CD14-positive monocyte (primary cell): Measurements from ENCODE around the gene KSR1. TPM values are rescaled to one million over a fixed set of nuclear protein-coding genes. Genes with fewer than 3 reads are reported as not detected.

Source experiments
- DNase-seq, 3 donors: peaks; one replicate each; pipeline ENCODE4 v3.0.0-alpha.2; 2011 to 2022
- H2AFZ ChIP-seq: 2 replicates; pipeline ENCODE4 v1.6.0; 2012; ENCODE audit warnings: mild to moderate bottlenecking, low read depth, low read length, inconsistent platforms; ENCODE audit not compliant: insufficient read depth, poor library complexity, severe bottlenecking
- H3K27ac ChIP-seq, 2 donors: 1 replicate in 1 of 2; 2 replicates in 1 of 2; pipeline ENCODE4 v1.5.1; 2012 to 2013; ENCODE audit warnings: low read length in 2 of 2, control low read depth in 1 of 2, inconsistent platforms in 1 of 2, low read depth in 1 of 2, mild to moderate bottlenecking in 1 of 2
- H3K27me3 ChIP-seq, 2 donors: one replicate each; pipeline versions ENCODE4 v1.6.0 to v1.6.1; 2011 to 2013; ENCODE audit warnings: low read length in 2 of 2; ENCODE audit not compliant: control insufficient read depth in 2 of 2, insufficient read depth in 2 of 2
- H3K36me3 ChIP-seq, 2 donors: replicated peaks in 1 of 2; 1 replicate in 1 of 2; 2 replicates in 1 of 2; pipeline versions ENCODE4 v1.5.1 to v1.6.1; 2012 to 2013; ENCODE audit warnings: low read length in 2 of 2, control low read depth in 1 of 2, inconsistent platforms in 1 of 2, mild to moderate bottlenecking in 1 of 2; ENCODE audit not compliant: insufficient read depth in 2 of 2, control insufficient read depth in 1 of 2
- H3K4me1 ChIP-seq, 2 donors: 1 replicate in 1 of 2; 2 replicates in 1 of 2; pipeline versions ENCODE4 v1.5.1 to v1.6.1; 2012 to 2013; ENCODE audit warnings: low read length in 2 of 2, control low read depth in 1 of 2, inconsistent platforms in 1 of 2, mild to moderate bottlenecking in 1 of 2, moderate library complexity in 1 of 2; ENCODE audit not compliant: insufficient read depth in 2 of 2, control insufficient read depth in 1 of 2
- H3K4me2 ChIP-seq: replicated peaks from 2 replicates; pipeline ENCODE3; 2012; ENCODE audit warnings: low read length, moderate library complexity, mild to moderate bottlenecking; ENCODE audit not compliant: poor library complexity, severe bottlenecking; ENCODE audit errors: extremely low read depth
- H3K4me3 ChIP-seq, 3 experiments: fragments of 200-600 bp in 1 of 3; sonication (generic) in 1 of 3; replicated peaks in 1 of 3; 1 replicate in 2 of 3; 2 replicates in 1 of 3; pipeline ENCODE4 v1.5.1; 2011 to 2013; ENCODE audit warnings: low read length in 3 of 3, mild to moderate bottlenecking in 3 of 3, control low read depth in 2 of 3, low read depth in 2 of 3, inconsistent platforms in 1 of 3, moderate library complexity in 1 of 3
- H3K79me2 ChIP-seq: 2 replicates; pipeline ENCODE4 v1.6.0; 2012; ENCODE audit warnings: mild to moderate bottlenecking, control low read depth, inconsistent platforms, low read length, moderate library complexity; ENCODE audit not compliant: insufficient read depth
- H3K9ac ChIP-seq: 2 replicates; pipeline ENCODE4 v1.6.0; 2017; ENCODE audit warnings: low read length, mild to moderate bottlenecking; ENCODE audit not compliant: insufficient read depth, poor library complexity, severe bottlenecking
- H3K9me3 ChIP-seq, 2 donors: replicated peaks in 1 of 2; 1 replicate in 1 of 2; 2 replicates in 1 of 2; pipeline versions ENCODE4 v1.5.1 to v1.6.1; 2012 to 2013; ENCODE audit warnings: low read length in 2 of 2, control low read depth in 1 of 2; ENCODE audit not compliant: control insufficient read depth in 1 of 2, insufficient read depth in 1 of 2
- H4K20me1 ChIP-seq: 2 replicates; pipeline ENCODE4 v1.6.0; 2012; ENCODE audit warnings: mild to moderate bottlenecking, low read length, control low read depth, moderate library complexity; ENCODE audit not compliant: insufficient read depth
- H3K27ac Mint-ChIP-seq, 7 donors: one replicate each; pipeline ENCODE4 v1.8.0; 2020; ENCODE audit warnings: mild to moderate bottlenecking in 7 of 7, mixed read lengths in 7 of 7, moderate library complexity in 6 of 7, inconsistent platforms in 2 of 7
- H3K27me3 Mint-ChIP-seq, 3 donors: one replicate each; pipeline ENCODE4 v1.8.0; 2021 to 2022; ENCODE audit warnings: low read depth in 3 of 3, mild to moderate bottlenecking in 3 of 3, mixed read lengths in 3 of 3, moderate library complexity in 3 of 3, inconsistent platforms in 1 of 3
- H3K36me3 Mint-ChIP-seq, 2 donors: one replicate each; pipeline ENCODE4 v1.8.0; 2020; ENCODE audit warnings: mixed read lengths in 2 of 2, inconsistent platforms in 1 of 2, mild to moderate bottlenecking in 1 of 2
- H3K4me1 Mint-ChIP-seq: one replicate; pipeline ENCODE4 v1.8.0; 2020; ENCODE audit warnings: mild to moderate bottlenecking, mixed read lengths
- H3K4me3 Mint-ChIP-seq, 2 donors: one replicate each; pipeline ENCODE4 v1.8.0; 2020; ENCODE audit warnings: mild to moderate bottlenecking in 2 of 2, mixed read lengths in 2 of 2, moderate library complexity in 1 of 2
- H3K9me3 Mint-ChIP-seq, 7 donors: one replicate each; pipeline ENCODE4 v1.8.0; 2020 to 2022; ENCODE audit warnings: mixed read lengths in 7 of 7, mild to moderate bottlenecking in 6 of 7, moderate library complexity in 6 of 7, inconsistent platforms in 2 of 7
- WGBS: methylation state at CpG from one replicate; pipeline ENCODE4 v1.1.5; 2013; ENCODE audit warnings: missing lambda C conversion rate; ENCODE audit not compliant: insufficient coverage; 5-methylcytosine and 5-hydroxymethylcytosine counted together
- intact Hi-C, 2 donors: fragments of 100-400 bp; cut with micrococcal nuclease; formaldehyde crosslinking; loops; one replicate each; pipeline versions ENCODE4 v1.15.0 to v1.15.1; 2023
- polyA plus RNA-seq, 3 donors: library from polyadenylated mRNA; depleted of rRNA in 1 of 3; unstranded in 2 of 3; stranded (reverse) in 1 of 3; fragments of 300-500 nt in 2 of 3; fragments of >200 nt in 1 of 3; fragmentation: Illumina TruSeq in 2 of 3; gene quantifications; 1 replicate in 2 of 3; 2 replicates in 1 of 3; pipeline ENCODE4 v1.2.3, GENCODE V29; 2012 to 2021
- TF ChIP-seq, protein P1 (sequence below): fragments of 200-600 bp; IDR thresholded peaks from one replicate; pipeline ENCODE4 v1.8.0; 2022; ENCODE audit warnings: antibody characterized with exemption, mild to moderate bottlenecking

KSR1 gene
- polyA plus RNA-seq, 3 donors: 1.2 to 111 (median 4.2) TPM

DNA sequence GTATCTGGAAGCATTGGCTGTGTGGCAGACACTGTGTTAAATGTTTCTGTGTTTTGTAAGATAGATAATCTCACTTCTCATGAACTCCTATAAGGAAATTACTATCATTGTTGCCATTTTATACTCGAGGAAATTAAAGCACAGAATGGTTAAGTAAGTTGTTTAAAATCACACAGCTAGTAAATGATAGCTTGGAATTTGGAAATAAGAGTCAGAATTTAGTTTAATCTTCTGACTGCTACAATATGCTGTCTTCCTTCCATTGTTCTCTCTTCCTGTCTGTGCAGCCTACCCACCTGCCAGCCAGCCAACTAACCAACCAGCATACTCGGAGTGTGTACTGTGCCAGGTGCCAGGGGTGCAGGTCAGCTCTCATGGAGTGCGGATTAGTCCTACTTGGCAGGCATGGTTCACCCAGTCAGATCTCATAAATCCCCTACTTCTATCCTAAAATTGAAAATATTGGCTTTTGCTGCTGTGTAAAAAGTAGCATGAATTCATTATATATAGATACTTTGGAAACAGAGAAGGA is 94.8 kb downstream of the KSR1 start:
- H3K4me1 Mint-ChIP-seq: peaks cover 18% of the 10 kb centered on the region
- intact Hi-C loops: no loop called here
- Histone ChIP-seq H3K9me3 (no peaks in the 10 kb centered on the region), H3K27ac (no peak overlapping the region), H3K9ac (no peak overlapping the region), H4K20me1 (peaks cover 93% of the 10 kb centered on the region), H2AFZ (no peak overlapping the region), H3K4me3 (no peak overlapping the region), H3K4me2 (no peak overlapping the region), H3K27me3 (no peaks in the 10 kb centered on the region), H3K4me1 (peaks cover 3 to 6% of the 10 kb centered on the region in 2 donors), H3K36me3 (peaks cover 3 to 41% of the 10 kb centered on the region in 2 donors), H3K79me2 (peaks cover 28% of the 10 kb centered on the region)
- WGBS: 100% methylated on average over 1 of the region's 3 CpGs
- peaks cover 40% of the 10 kb centered on the region in 2 donors for H3K36me3 Mint-ChIP-seq
- no peaks in the 10 kb centered on the region for H3K9me3 Mint-ChIP-seq
- H3K27me3 Mint-ChIP-seq: peaks cover 0 to 5% (median 2%) of the 10 kb centered on the region in 3 donors
- peak overlapping the region in 1 of 7 donors; percentile 75 for H3K27ac Mint-ChIP-seq
- TF ChIP-seq, protein P1, sequence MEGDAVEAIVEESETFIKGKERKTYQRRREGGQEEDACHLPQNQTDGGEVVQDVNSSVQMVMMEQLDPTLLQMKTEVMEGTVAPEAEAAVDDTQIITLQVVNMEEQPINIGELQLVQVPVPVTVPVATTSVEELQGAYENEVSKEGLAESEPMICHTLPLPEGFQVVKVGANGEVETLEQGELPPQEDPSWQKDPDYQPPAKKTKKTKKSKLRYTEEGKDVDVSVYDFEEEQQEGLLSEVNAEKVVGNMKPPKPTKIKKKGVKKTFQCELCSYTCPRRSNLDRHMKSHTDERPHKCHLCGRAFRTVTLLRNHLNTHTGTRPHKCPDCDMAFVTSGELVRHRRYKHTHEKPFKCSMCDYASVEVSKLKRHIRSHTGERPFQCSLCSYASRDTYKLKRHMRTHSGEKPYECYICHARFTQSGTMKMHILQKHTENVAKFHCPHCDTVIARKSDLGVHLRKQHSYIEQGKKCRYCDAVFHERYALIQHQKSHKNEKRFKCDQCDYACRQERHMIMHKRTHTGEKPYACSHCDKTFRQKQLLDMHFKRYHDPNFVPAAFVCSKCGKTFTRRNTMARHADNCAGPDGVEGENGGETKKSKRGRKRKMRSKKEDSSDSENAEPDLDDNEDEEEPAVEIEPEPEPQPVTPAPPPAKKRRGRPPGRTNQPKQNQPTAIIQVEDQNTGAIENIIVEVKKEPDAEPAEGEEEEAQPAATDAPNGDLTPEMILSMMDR: no peak
- H3K4me3 Mint-ChIP-seq: no peak overlapping the region
- DNase-seq: no peak

DNA sequence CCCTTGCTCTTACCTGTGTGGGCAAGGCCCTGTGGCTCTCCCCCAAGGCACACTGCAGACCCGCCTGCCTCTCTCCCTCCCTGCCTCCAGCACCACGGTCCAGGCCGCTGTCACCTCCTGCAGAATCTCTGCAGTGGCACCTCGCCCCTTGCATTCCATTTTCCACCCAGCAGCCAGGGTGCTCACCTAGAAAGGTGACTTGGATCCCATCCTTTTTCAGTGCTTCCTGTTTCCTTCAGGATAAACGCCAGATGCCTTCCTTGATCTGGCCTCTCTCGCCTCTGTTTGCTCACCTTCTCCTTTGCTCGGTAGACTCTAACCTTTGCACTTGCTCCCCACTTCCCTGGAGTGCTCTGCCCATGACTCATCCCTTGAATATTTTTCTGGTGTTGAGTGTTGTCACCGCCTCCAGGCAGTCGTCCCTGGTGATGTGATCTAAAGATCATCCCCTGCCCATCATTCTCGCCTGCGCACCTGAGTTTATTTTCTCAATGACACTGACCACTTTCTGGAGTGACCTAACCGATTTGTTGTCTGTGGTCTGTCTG is 95.5 kb downstream of the KSR1 start:
- peaks cover 91% of the 10 kb centered on the region for H4K20me1 ChIP-seq
- Mint-ChIP-seq H3K27me3 (peaks cover 0 to 2% (median 0%) of the 10 kb centered on the region in 3 donors), H3K4me1 (peaks cover 12% of the 10 kb centered on the region), H3K36me3 (peaks cover 40 to 45% of the 10 kb centered on the region in 2 donors), H3K27ac (peak overlapping the region in 3 of 7 donors; percentile 38 to 67 (median 56)), H3K9me3 (no peaks in the 10 kb centered on the region), H3K4me3 (no peak overlapping the region)
- no peaks in the 10 kb centered on the region for H3K9me3 ChIP-seq
- H3K79me2 ChIP-seq: peaks cover 21% of the 10 kb centered on the region
- H3K4me2 ChIP-seq: no peak overlapping the region
- no peak for DNase-seq
- no peak overlapping the region for H3K27ac ChIP-seq
- TF ChIP-seq, protein P1: no peak
- no peaks in the 10 kb centered on the region for H3K27me3 ChIP-seq
- H3K36me3 ChIP-seq: peaks cover 8 to 46% of the 10 kb centered on the region in 2 donors
- peaks cover 3 to 6% of the 10 kb centered on the region in 2 donors for H3K4me1 ChIP-seq
- no peak overlapping the region for H3K4me3 ChIP-seq
- intact Hi-C loops: no loop called here
- WGBS: 97% methylated on average over 11 of the region's 12 CpGs
- no peak overlapping the region for H2AFZ ChIP-seq
- H3K9ac ChIP-seq: no peak overlapping the region
